ENCODE measurements around the gene AURKA. TPM values are rescaled to one million over a fixed set of nuclear protein-coding genes. Genes with fewer than 3 reads are reported as not detected.
A peak's percentile ranks its signal among the peaks of the same experiment; 100 is the strongest.
"Not testable (repeated sequence)": the region's sequence is repeated elsewhere in the genome, so short reads cannot be mapped to it uniquely, and the experiment has no call there.

Gene AURKA
- total and polyA plus RNA-seq, 8 donors: 3.7 to 28.8 (median 17.2) TPM

- intact Hi-C loops (cut with DNase I): no loop called here
- Histone ChIP-seq H3K4me3 (no peak overlapping the region), H3K9me3 (no peaks in the 10 kb centered on the region), H3K4me1 (peaks cover 0 to 5% of the 10 kb centered on the region in 2 donors), H3K27ac (no peak overlapping the region), H3K27me3 (peaks cover 4 to 86% of the 10 kb centered on the region in 2 donors), H3K36me3 (no peaks in the 10 kb centered on the region)
- TF ChIP-seq CTCF (IDR thresholded peaks at IDR 0.05): no peak
- DNase-seq (no peak), ATAC-seq (no peak)
These were observed 46.1 kb downstream of the AURKA start for GRCh38 chr20:56345911-56346310.

- no peak overlapping the region for H3K27ac ChIP-seq
- intact Hi-C loops (cut with DNase I): no loop called here
- DNase-seq: peak in 2 of 4 donors; percentile 55 to 87
- no peaks in the 10 kb centered on the region for H3K9me3 ChIP-seq
- peaks cover 0 to 5% of the 10 kb centered on the region in 2 donors for H3K4me1 ChIP-seq
- TF ChIP-seq CTCF (IDR thresholded peaks at IDR 0.05): peak; percentile 48 to 58
- peak; percentile 87 for ATAC-seq
- H3K4me3 ChIP-seq: no peak overlapping the region
- no peaks in the 10 kb centered on the region for H3K36me3 ChIP-seq
- peaks cover 4 to 77% of the 10 kb centered on the region in 2 donors for H3K27me3 ChIP-seq
These were observed 48.1 kb downstream of the AURKA start for GRCh38 chr20:56343861-56344381.

DNA sequence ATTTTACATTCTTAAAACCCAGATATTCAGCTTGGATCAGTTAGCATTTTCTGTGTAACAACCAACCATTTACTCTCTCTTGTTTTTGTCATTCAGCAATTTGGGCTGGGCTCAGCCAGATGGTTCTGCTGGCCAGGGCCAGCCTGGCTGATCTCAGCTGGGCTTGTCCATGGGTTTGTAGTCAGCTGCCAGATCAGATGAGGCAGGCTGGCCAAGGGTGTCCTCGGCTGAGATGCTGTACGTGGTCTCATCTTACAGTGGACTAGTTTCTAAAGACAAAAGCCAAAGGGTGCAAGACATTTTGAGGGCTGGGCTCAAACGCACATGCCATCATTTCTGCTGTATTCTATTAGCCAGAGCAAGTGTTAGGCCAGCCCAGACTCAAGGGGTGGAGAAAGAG is 49.2 kb downstream of the AURKA start:
- Histone ChIP-seq H3K4me3 (no peak overlapping the region), H3K36me3 (no peaks in the 10 kb centered on the region), H3K27me3 (peaks cover 4 to 77% of the 10 kb centered on the region in 2 donors), H3K9me3 (no peaks in the 10 kb centered on the region), H3K27ac (no peak overlapping the region), H3K4me1 (peaks cover 0 to 5% of the 10 kb centered on the region in 2 donors)
- ATAC-seq (no peak), DNase-seq (no peak)
- intact Hi-C loops (cut with DNase I): no loop called here
- TF ChIP-seq CTCF (IDR thresholded peaks at IDR 0.05): no peak

GRCh38 chr20:56336709-56337108 is 55.3 kb downstream of the AURKA start:
- H3K4me1 ChIP-seq; ATAC-seq; H3K27ac ChIP-seq; H3K36me3 ChIP-seq; DNase-seq; H3K4me3 ChIP-seq; intact Hi-C loops (cut with DNase I); H3K9me3 ChIP-seq: not testable (repeated sequence)
- H3K27me3 ChIP-seq: peaks cover 0 to 49% of the 10 kb centered on the region in 2 donors

- intact Hi-C loops (cut with DNase I): no loop called here
- Histone ChIP-seq H3K27me3 (peaks cover 0 to 10% of the 10 kb centered on the region in 2 donors), H3K27ac (no peak overlapping the region), H3K36me3 (no peaks in the 10 kb centered on the region), H3K4me3 (no peak overlapping the region), H3K9me3 (no peaks in the 10 kb centered on the region), H3K4me1 (no peaks in the 10 kb centered on the region)
- TF ChIP-seq CTCF (IDR thresholded peaks at IDR 0.05): no peak
- no peak for ATAC-seq
- peak in 1 of 4 donors; percentile 46 for DNase-seq
These were observed 63.2 kb downstream of the AURKA start for GRCh38 chr20:56328861-56329260.

- Histone ChIP-seq H3K4me1 (no peaks in the 10 kb centered on the region), H3K9me3 (no peaks in the 10 kb centered on the region), H3K36me3 (no peaks in the 10 kb centered on the region), H3K27me3 (peaks cover 0 to 10% of the 10 kb centered on the region in 2 donors), H3K27ac (no peak overlapping the region), H3K4me3 (no peak overlapping the region)
- intact Hi-C loops (cut with DNase I): no loop called here
- DNase-seq (no peak), ATAC-seq (no peak)
- TF ChIP-seq CTCF (IDR thresholded peaks at IDR 0.05): no peak
These were observed 67.2 kb downstream of the AURKA start for GRCh38 chr20:56324806-56325205.

All from left lung (tissue), 10 donors.